Mesenchymal stem cell (in vitro differentiated cells and primary cell): ENCODE results near the gene CCND2. TPM values are rescaled to one million over a fixed set of nuclear protein-coding genes. Genes with fewer than 3 reads are reported as not detected.

Source experiments
- DNase-seq: peaks from one replicate; pipeline ENCODE4 v3.0.0-alpha.2; 2013
- H2AFZ ChIP-seq: one replicate; pipeline ENCODE4 v1.6.1; 2013; ENCODE audit warnings: low read depth, mild to moderate bottlenecking, control low read depth, inconsistent platforms, low read length, moderate library complexity
- H2AK5ac ChIP-seq: 2 replicates; pipeline ENCODE4 v1.6.1; 2013; ENCODE audit warnings: low read length, moderate library complexity, mild to moderate bottlenecking, inconsistent platforms; ENCODE audit not compliant: severe bottlenecking
- H2BK120ac ChIP-seq: one replicate; pipeline ENCODE4 v1.6.1; 2013; ENCODE audit warnings: low read depth, mild to moderate bottlenecking, inconsistent platforms, low read length, moderate library complexity
- H2BK12ac ChIP-seq, 2 experiments: one replicate each; pipeline ENCODE4 v1.6.1; 2013; ENCODE audit warnings: inconsistent platforms in 2 of 2, low read length in 2 of 2, mild to moderate bottlenecking in 2 of 2, moderate library complexity in 2 of 2, control low read depth in 1 of 2
- H2BK15ac ChIP-seq: one replicate; pipeline ENCODE4 v1.6.1; 2013; ENCODE audit warnings: mild to moderate bottlenecking, low read depth, inconsistent platforms; ENCODE audit not compliant: poor library complexity, severe bottlenecking
- H2BK5ac ChIP-seq: 2 replicates; pipeline ENCODE4 v1.6.1; 2013; ENCODE audit warnings: low read depth, mild to moderate bottlenecking, low read length, control low read depth, inconsistent platforms; ENCODE audit not compliant: poor library complexity, severe bottlenecking
- H3K14ac ChIP-seq, 2 experiments: one replicate each; pipeline ENCODE4 v1.6.1; 2013; ENCODE audit warnings: inconsistent platforms in 2 of 2, low read length in 2 of 2, control low read depth in 1 of 2, mild to moderate bottlenecking in 1 of 2, moderate library complexity in 1 of 2
- H3K18ac ChIP-seq, 2 experiments: one replicate each; pipeline ENCODE4 v1.6.1; 2013; ENCODE audit warnings: inconsistent platforms in 2 of 2, low read length in 2 of 2, control low read depth in 1 of 2, low read depth in 1 of 2, mild to moderate bottlenecking in 1 of 2
- H3K23ac ChIP-seq, 2 experiments: one replicate each; pipeline ENCODE4 v1.6.1; 2013; ENCODE audit warnings: inconsistent platforms in 2 of 2, low read length in 2 of 2, mild to moderate bottlenecking in 2 of 2, moderate library complexity in 2 of 2, control low read depth in 1 of 2
- H3K27ac ChIP-seq: 2 replicates; pipeline ENCODE4 v1.5.1; 2013; ENCODE audit warnings: mild to moderate bottlenecking, moderate library complexity, low read length, control low read depth, inconsistent platforms; ENCODE audit not compliant: poor library complexity, severe bottlenecking
- H3K27me3 ChIP-seq, 2 experiments: 2 replicates each; pipeline versions ENCODE4 v1.6.1 to v1.7.0; 2013; ENCODE audit warnings: low read length in 2 of 2, mild to moderate bottlenecking in 2 of 2, moderate library complexity in 2 of 2, control low read depth in 1 of 2, inconsistent platforms in 1 of 2; ENCODE audit not compliant: control insufficient read depth in 1 of 2, insufficient read depth in 1 of 2
- H3K36me3 ChIP-seq, 2 experiments: 2 replicates each; pipeline versions ENCODE4 v1.6.1 to v1.7.0; 2013; ENCODE audit warnings: low read length in 2 of 2, control low read depth in 1 of 2, inconsistent platforms in 1 of 2, low read depth in 1 of 2, mild to moderate bottlenecking in 1 of 2; ENCODE audit not compliant: insufficient read depth in 2 of 2, control insufficient read depth in 1 of 2
- H3K4ac ChIP-seq, 2 experiments: one replicate each; pipeline ENCODE4 v1.6.1; 2013; ENCODE audit warnings: inconsistent platforms in 2 of 2, low read length in 2 of 2, mild to moderate bottlenecking in 2 of 2, moderate library complexity in 2 of 2, control low read depth in 1 of 2, low read depth in 1 of 2
- H3K4me1 ChIP-seq: 2 replicates; pipeline ENCODE4 v1.6.1; 2013; ENCODE audit warnings: low read depth, low read length, control low read depth; ENCODE audit not compliant: control insufficient read depth, insufficient read depth
- H3K4me2 ChIP-seq: 2 replicates; pipeline ENCODE4 v1.6.1; 2013; ENCODE audit warnings: low read length, mild to moderate bottlenecking, inconsistent platforms; ENCODE audit not compliant: poor library complexity, severe bottlenecking
- H3K4me3 ChIP-seq, 2 experiments: 2 replicates each; pipeline versions ENCODE4 v1.5.1 to v1.7.0; 2013; ENCODE audit warnings: low read length in 2 of 2, mild to moderate bottlenecking in 2 of 2, control low read depth in 1 of 2, low read depth in 1 of 2; ENCODE audit not compliant: insufficient read depth in 1 of 2
- H3K79me1 ChIP-seq: replicated peaks from 2 replicates; pipeline ENCODE4 v1.6.1; 2013; ENCODE audit warnings: mild to moderate bottlenecking, control low read depth, low read length, inconsistent platforms; ENCODE audit not compliant: poor library complexity, severe bottlenecking
- H3K9ac ChIP-seq: 2 replicates; pipeline ENCODE4 v1.7.0; 2013; ENCODE audit warnings: mild to moderate bottlenecking, low read length, moderate library complexity
- H3K9me3 ChIP-seq: 2 replicates; pipeline ENCODE4 v1.7.0; 2013; ENCODE audit warnings: mild to moderate bottlenecking, low read length; ENCODE audit not compliant: control insufficient read depth
- H4K8ac ChIP-seq: one replicate; pipeline ENCODE4 v1.6.1; 2013; ENCODE audit warnings: inconsistent platforms, mild to moderate bottlenecking, low read length, moderate library complexity
- H4K91ac ChIP-seq: one replicate; pipeline ENCODE4 v1.6.1; 2013; ENCODE audit warnings: mild to moderate bottlenecking, low read length, inconsistent platforms
- WGBS: methylation state at CpG from one replicate; pipeline ENCODE4 v1.1.7; 2013; ENCODE audit warnings: mixed read lengths; 5-methylcytosine and 5-hydroxymethylcytosine counted together
- polyA plus RNA-seq, 2 experiments: library from polyadenylated mRNA; stranded (reverse); fragments of 200-250 nt; gene quantifications; one replicate each; pipeline ENCODE4 v1.2.3, GENCODE V29; 2013

CCND2 gene
- polyA plus RNA-seq (2013, experiment 1 of 2) = 42.1 TPM
- polyA plus RNA-seq (2013, experiment 2 of 2) = 38.2 TPM

- Histone ChIP-seq H3K9ac (peak within 1 kb of the TSS; percentile 98), H3K36me3 (peaks cover 21% of the 10 kb centered on the region in 2 experiments), H3K9me3 (no peaks in the 10 kb centered on the region), H3K27ac (no peak within 1 kb of the TSS), H3K18ac (peak within 1 kb of the TSS; percentile 85 to 94), H4K8ac (peak within 1 kb of the TSS; percentile 41), H2BK15ac (peak within 1 kb of the TSS; percentile 91), H2BK5ac (no peak within 1 kb of the TSS), H2BK120ac (no peak within 1 kb of the TSS), H3K27me3 (peaks cover 30 to 65% of the 10 kb centered on the region in 2 experiments), H3K4me3 (peak within 1 kb of the TSS; percentile 71 to 91), H3K4ac (peak within 1 kb of the TSS; percentile 60 to 68), H3K14ac (peak within 1 kb of the TSS in 1 of 2 experiments; percentile 73), H3K23ac (peak within 1 kb of the TSS in 1 of 2 experiments; percentile 77), H4K91ac (peak within 1 kb of the TSS; percentile 67), H2BK12ac (peak within 1 kb of the TSS; percentile 21 to 46), H3K4me1 (peaks cover 31% of the 10 kb centered on the region), H2AK5ac (peak within 1 kb of the TSS; percentile 62), H2AFZ (no peak within 1 kb of the TSS), H3K4me2 (peak within 1 kb of the TSS; percentile 78), H3K79me1 (peaks cover 19% of the 10 kb centered on the region)
- WGBS = under 1% methylated on average over 37 of the region's 52 CpGs
- peak; percentile 91 for DNase-seq
These were observed at the start of gene CCND2 for GRCh38 chr12:4273652-4274395. TSS of gene CCND2 (plus strand) at chr12:4273762. CDS start at chr12:4274041, 279 bp downstream.

GRCh38 chr12:4224206-4224889, 49.2 kb upstream of the CCND2 start:
- H2AFZ ChIP-seq = no peak overlapping the region
- H3K4ac ChIP-seq = no peak overlapping the region
- no peak overlapping the region for H2BK5ac ChIP-seq
- H3K4me3 ChIP-seq = no peak overlapping the region
- peaks cover 24% of the 10 kb centered on the region for H3K9me3 ChIP-seq
- no peak overlapping the region for H2BK12ac ChIP-seq
- WGBS = 75% methylated on average over 15 of the region's 15 CpGs
- H3K36me3 ChIP-seq = no peaks in the 10 kb centered on the region
- peaks cover 23 to 25% of the 10 kb centered on the region in 2 experiments for H3K27me3 ChIP-seq
- no peak overlapping the region for H3K23ac ChIP-seq
- H2BK120ac ChIP-seq = no peak overlapping the region
- H3K14ac ChIP-seq = no peak overlapping the region
- H3K4me2 ChIP-seq = no peak overlapping the region
- no peaks in the 10 kb centered on the region for H3K4me1 ChIP-seq
- no peak for DNase-seq
- no peak overlapping the region for H4K91ac ChIP-seq
- no peak overlapping the region for H2BK15ac ChIP-seq
- H2AK5ac ChIP-seq = no peak overlapping the region
- H3K9ac ChIP-seq = no peak overlapping the region
- no peaks in the 10 kb centered on the region for H3K79me1 ChIP-seq
- H3K18ac ChIP-seq = no peak overlapping the region
- no peak overlapping the region for H3K27ac ChIP-seq
- no peak overlapping the region for H4K8ac ChIP-seq

- no peak overlapping the region for H3K18ac ChIP-seq
- no peak overlapping the region for H3K23ac ChIP-seq
- no peak overlapping the region for H4K91ac ChIP-seq
- no peak overlapping the region for H3K27ac ChIP-seq
- H2BK5ac ChIP-seq = no peak overlapping the region
- H4K8ac ChIP-seq = no peak overlapping the region
- H3K9me3 ChIP-seq = peaks cover 24% of the 10 kb centered on the region
- H3K14ac ChIP-seq = no peak overlapping the region
- no peak overlapping the region for H2AK5ac ChIP-seq
- no peak overlapping the region for H3K4me3 ChIP-seq
- no peak overlapping the region for H2BK120ac ChIP-seq
- no peak overlapping the region for H3K9ac ChIP-seq
- H2BK15ac ChIP-seq = no peak overlapping the region
- no peaks in the 10 kb centered on the region for H3K79me1 ChIP-seq
- DNase-seq = no peak
- H3K4ac ChIP-seq = no peak overlapping the region
- no peaks in the 10 kb centered on the region for H3K4me1 ChIP-seq
- no peak overlapping the region for H2AFZ ChIP-seq
- H3K4me2 ChIP-seq = no peak overlapping the region
- H2BK12ac ChIP-seq = no peak overlapping the region
- no peaks in the 10 kb centered on the region for H3K36me3 ChIP-seq
- 82% methylated on average over 2 of the region's 3 CpGs for WGBS
- H3K27me3 ChIP-seq = peaks cover 25 to 26% of the 10 kb centered on the region in 2 experiments
These were observed 48.0 kb upstream of the CCND2 start for GRCh38 chr12:4225571-4225970.

- Histone ChIP-seq H3K79me1 (no peaks in the 10 kb centered on the region), H2BK15ac (no peak overlapping the region), H3K4me1 (no peaks in the 10 kb centered on the region), H2BK120ac (no peak overlapping the region), H2BK12ac (no peak overlapping the region), H3K4ac (no peak overlapping the region), H3K18ac (no peak overlapping the region), H3K4me2 (no peak overlapping the region), H3K27me3 (peaks cover 25 to 27% of the 10 kb centered on the region in 2 experiments), H4K91ac (no peak overlapping the region), H3K23ac (no peak overlapping the region), H2BK5ac (no peak overlapping the region), H3K36me3 (no peaks in the 10 kb centered on the region), H3K9me3 (peaks cover 24% of the 10 kb centered on the region), H4K8ac (no peak overlapping the region), H2AFZ (no peak overlapping the region), H3K9ac (no peak overlapping the region), H2AK5ac (no peak overlapping the region), H3K14ac (no peak overlapping the region), H3K27ac (no peak overlapping the region), H3K4me3 (no peak overlapping the region)
- DNase-seq = no peak
- 85% methylated on average over 5 of the region's 5 CpGs for WGBS
These were observed 46.5 kb upstream of the CCND2 start for GRCh38 chr12:4227046-4227445.
